ENCODE results near the gene COG5.

Gene COG5

GRCh38 chr7:107196834-107197610, 366.7 kb downstream of the COG5 start:
- Histone ChIP-seq H3K27me3 (no peaks in the 10 kb centered on the region), H3K9me3 (no peaks in the 10 kb centered on the region), H3K36me3 (peaks cover 15% of the 10 kb centered on the region), H3K4me1 (peaks cover under 1% of the 10 kb centered on the region; the same call in 1 of the 2 replicates), H3K4me3 (ENCODE audit: low read depth, low read length) (no peak overlapping the region)
- DNase-seq: no peak
- TF ChIP-seq CTCF (IDR thresholded peaks at IDR 0.05; ENCODE audit: low read depth, low read length): no peak

GRCh38 chr7:107194052-107194451, 369.7 kb downstream of the COG5 start:
- Histone ChIP-seq H3K27me3 (no peaks in the 10 kb centered on the region), H3K36me3 (peaks cover 15% of the 10 kb centered on the region), H3K9me3 (no peaks in the 10 kb centered on the region), H3K4me3 (ENCODE audit: low read depth, low read length) (no peak overlapping the region), H3K4me1 (no peaks in the 10 kb centered on the region)
- no peak for DNase-seq
- peak; percentile 8; the same call in 1 of the 2 replicates for TF ChIP-seq CTCF (IDR thresholded peaks at IDR 0.05; ENCODE audit: low read depth, low read length)

- peaks cover 10% of the 10 kb centered on the region for H3K36me3 ChIP-seq
These were observed 373.6 kb downstream of the COG5 start for GRCh38 chr7:107190090-107190489.

GRCh38 chr7:107187774-107188173, 375.9 kb downstream of the COG5 start:
- Histone ChIP-seq H3K4me3 (ENCODE audit: low read depth, low read length) (no peak overlapping the region), H3K4me1 (no peaks in the 10 kb centered on the region), H3K36me3 (peaks cover 8% of the 10 kb centered on the region), H3K9me3 (no peaks in the 10 kb centered on the region), H3K27me3 (no peaks in the 10 kb centered on the region)
- TF ChIP-seq CTCF (IDR thresholded peaks at IDR 0.05; ENCODE audit: low read depth, low read length): no peak
- DNase-seq: no peak

More at GRCh38 chr7:107190090-107190489, 373.6 kb downstream of the COG5 start:
- Histone ChIP-seq H3K4me1 (no peaks in the 10 kb centered on the region), H3K4me3 (ENCODE audit: low read depth, low read length) (no peak overlapping the region), H3K9me3 (no peaks in the 10 kb centered on the region), H3K27me3 (no peaks in the 10 kb centered on the region)
- DNase-seq: no peak
- no peak for TF ChIP-seq CTCF (IDR thresholded peaks at IDR 0.05; ENCODE audit: low read depth, low read length)

GRCh38 chr7:107186240-107186639, 377.5 kb downstream of the COG5 start:
- H3K36me3 ChIP-seq: peaks cover 10% of the 10 kb centered on the region
- H3K9me3 ChIP-seq: no peaks in the 10 kb centered on the region
- TF ChIP-seq CTCF (IDR thresholded peaks at IDR 0.05; ENCODE audit: low read depth, low read length): no peak
- H3K27me3 ChIP-seq: no peaks in the 10 kb centered on the region
- H3K4me1 ChIP-seq: no peaks in the 10 kb centered on the region
- H3K4me3 ChIP-seq (ENCODE audit: low read depth, low read length): no peak overlapping the region
- no peak for DNase-seq

- no peaks in the 10 kb centered on the region for H3K9me3 ChIP-seq
- no peak overlapping the region for H3K4me3 ChIP-seq (ENCODE audit: low read depth, low read length)
- H3K36me3 ChIP-seq: peaks cover 10% of the 10 kb centered on the region
- H3K4me1 ChIP-seq: no peaks in the 10 kb centered on the region; the same call in 1 of the 2 replicates
- DNase-seq: no peak
- H3K27me3 ChIP-seq: no peaks in the 10 kb centered on the region
- no peak for TF ChIP-seq CTCF (IDR thresholded peaks at IDR 0.05; ENCODE audit: low read depth, low read length)
These were observed 378.0 kb downstream of the COG5 start for GRCh38 chr7:107185716-107186115.
